GM23338 (cell line): ENCODE measurements around the gene WNT4.

ENCODE experiments used
- EZH2 ChIP-seq: fragments of 200-600 bp; sonication (generic); IDR thresholded peaks from one replicate; pipeline ENCODE4 v1.8.0; 2017; ENCODE audit warnings: antibody characterized with exemption, mild to moderate bottlenecking, low read depth; ENCODE audit not compliant: unreplicated experiment
- EZH2phosphoT487 ChIP-seq: fragments of 200-600 bp; sonication (generic); IDR thresholded peaks from one replicate; pipeline ENCODE4 v1.8.1; 2018; ENCODE audit warnings: antibody characterized with exemption; ENCODE audit not compliant: unreplicated experiment
- JUNB ChIP-seq: IDR thresholded peaks from one replicate; pipeline ENCODE4 v1.6.1; 2016; ENCODE audit warnings: antibody characterized with exemption; ENCODE audit not compliant: unreplicated experiment
- NANOG ChIP-seq: IDR thresholded peaks from 2 replicates; pipeline ENCODE4 v1.6.1; 2016; ENCODE audit warnings: antibody characterized with exemption, borderline replicate concordance
- POLR2AphosphoS5 ChIP-seq: IDR thresholded peaks from 2 replicates; pipeline ENCODE4 v1.6.1; 2016; ENCODE audit warnings: antibody characterized with exemption, low read depth
- STAT1 ChIP-seq: IDR thresholded peaks from one replicate; pipeline ENCODE4 v1.6.1; 2016; ENCODE audit warnings: antibody characterized with exemption; ENCODE audit not compliant: unreplicated experiment
- ZNF331 ChIP-seq: fragments of 250-450 bp; sonication (Bioruptor Pico); IDR thresholded peaks from 2 replicates; pipeline ENCODE4 v1.5.0; 2020; ENCODE audit warnings: low read depth, mild to moderate bottlenecking, moderate library complexity
- TF ChIP-seq, protein P1 (sequence below), 2 experiments: fragments of 200-600 bp in 1 of 2; sonication (generic) in 1 of 2; conservative IDR thresholded peaks; 2 replicates each; pipeline versions ENCODE4 v1.5.1 to v1.6.1; 2016 to 2017; ENCODE audit warnings: antibody characterized with exemption in 2 of 2, low read depth in 2 of 2, mild to moderate bottlenecking in 2 of 2, moderate library complexity in 1 of 2
- TF ChIP-seq, protein P2 (sequence below): fragments of 250-450 bp; sonication (Bioruptor Pico); IDR thresholded peaks from 2 replicates; pipeline ENCODE4 v1.5.0; 2020; ENCODE audit warnings: mild to moderate bottlenecking, moderate library complexity
- TF ChIP-seq, protein P3 (sequence below): IDR thresholded peaks from one replicate; pipeline ENCODE4 v1.6.1; 2018; ENCODE audit warnings: antibody characterized with exemption; ENCODE audit not compliant: unreplicated experiment
- TF ChIP-seq, protein P4 (sequence below): IDR thresholded peaks from 2 replicates; pipeline ENCODE4 v1.6.1; 2016; ENCODE audit warnings: antibody characterized with exemption

DNA sequence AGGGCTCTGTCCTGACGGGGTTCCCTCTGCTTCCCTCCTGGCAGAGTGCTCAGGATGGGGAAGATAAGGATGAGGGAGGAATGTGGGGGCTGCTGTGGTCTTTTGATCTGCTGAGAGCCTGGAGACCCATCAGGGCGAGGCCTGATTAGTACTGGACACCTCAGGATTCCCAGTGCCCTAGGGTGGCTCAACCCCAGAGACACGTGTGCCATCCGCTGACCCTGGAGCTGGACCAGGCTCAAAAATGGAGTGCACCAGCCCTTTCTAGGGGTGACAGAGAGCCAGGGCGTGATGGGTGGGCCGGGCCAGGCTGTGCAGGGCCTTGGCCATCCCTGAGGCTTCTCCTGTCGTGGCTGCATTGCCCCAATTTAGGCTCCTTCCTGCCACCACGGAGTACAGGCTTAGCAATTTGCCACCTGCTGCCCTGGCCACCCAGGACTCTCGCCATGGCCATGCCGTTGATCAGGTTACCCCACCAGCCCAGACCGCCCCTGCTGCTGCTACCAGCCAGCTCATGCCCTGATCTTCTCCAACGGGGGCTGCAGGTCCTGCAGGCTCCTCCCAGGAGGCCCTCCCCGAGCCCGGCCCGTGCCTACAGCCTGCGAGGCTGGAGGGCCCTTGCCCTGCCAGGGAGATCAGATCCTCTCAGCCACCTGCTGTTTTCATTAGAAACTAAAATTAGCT, 9.5 kb downstream of the WNT4 start:
- TF ChIP-seq, protein P1, sequence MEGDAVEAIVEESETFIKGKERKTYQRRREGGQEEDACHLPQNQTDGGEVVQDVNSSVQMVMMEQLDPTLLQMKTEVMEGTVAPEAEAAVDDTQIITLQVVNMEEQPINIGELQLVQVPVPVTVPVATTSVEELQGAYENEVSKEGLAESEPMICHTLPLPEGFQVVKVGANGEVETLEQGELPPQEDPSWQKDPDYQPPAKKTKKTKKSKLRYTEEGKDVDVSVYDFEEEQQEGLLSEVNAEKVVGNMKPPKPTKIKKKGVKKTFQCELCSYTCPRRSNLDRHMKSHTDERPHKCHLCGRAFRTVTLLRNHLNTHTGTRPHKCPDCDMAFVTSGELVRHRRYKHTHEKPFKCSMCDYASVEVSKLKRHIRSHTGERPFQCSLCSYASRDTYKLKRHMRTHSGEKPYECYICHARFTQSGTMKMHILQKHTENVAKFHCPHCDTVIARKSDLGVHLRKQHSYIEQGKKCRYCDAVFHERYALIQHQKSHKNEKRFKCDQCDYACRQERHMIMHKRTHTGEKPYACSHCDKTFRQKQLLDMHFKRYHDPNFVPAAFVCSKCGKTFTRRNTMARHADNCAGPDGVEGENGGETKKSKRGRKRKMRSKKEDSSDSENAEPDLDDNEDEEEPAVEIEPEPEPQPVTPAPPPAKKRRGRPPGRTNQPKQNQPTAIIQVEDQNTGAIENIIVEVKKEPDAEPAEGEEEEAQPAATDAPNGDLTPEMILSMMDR (conservative IDR thresholded peaks at IDR 0.05; ENCODE audit: low read depth in 2 of 2), result no peak
- TF ChIP-seq EZH2 (no peak), POLR2AphosphoS5 (no peak), EZH2phosphoT487 (no peak), NANOG (no peak), ZNF331 (CRISPR knock-in tag) (no peak), JUNB (no peak), STAT1 (no peak)
- TF ChIP-seq, protein P2, sequence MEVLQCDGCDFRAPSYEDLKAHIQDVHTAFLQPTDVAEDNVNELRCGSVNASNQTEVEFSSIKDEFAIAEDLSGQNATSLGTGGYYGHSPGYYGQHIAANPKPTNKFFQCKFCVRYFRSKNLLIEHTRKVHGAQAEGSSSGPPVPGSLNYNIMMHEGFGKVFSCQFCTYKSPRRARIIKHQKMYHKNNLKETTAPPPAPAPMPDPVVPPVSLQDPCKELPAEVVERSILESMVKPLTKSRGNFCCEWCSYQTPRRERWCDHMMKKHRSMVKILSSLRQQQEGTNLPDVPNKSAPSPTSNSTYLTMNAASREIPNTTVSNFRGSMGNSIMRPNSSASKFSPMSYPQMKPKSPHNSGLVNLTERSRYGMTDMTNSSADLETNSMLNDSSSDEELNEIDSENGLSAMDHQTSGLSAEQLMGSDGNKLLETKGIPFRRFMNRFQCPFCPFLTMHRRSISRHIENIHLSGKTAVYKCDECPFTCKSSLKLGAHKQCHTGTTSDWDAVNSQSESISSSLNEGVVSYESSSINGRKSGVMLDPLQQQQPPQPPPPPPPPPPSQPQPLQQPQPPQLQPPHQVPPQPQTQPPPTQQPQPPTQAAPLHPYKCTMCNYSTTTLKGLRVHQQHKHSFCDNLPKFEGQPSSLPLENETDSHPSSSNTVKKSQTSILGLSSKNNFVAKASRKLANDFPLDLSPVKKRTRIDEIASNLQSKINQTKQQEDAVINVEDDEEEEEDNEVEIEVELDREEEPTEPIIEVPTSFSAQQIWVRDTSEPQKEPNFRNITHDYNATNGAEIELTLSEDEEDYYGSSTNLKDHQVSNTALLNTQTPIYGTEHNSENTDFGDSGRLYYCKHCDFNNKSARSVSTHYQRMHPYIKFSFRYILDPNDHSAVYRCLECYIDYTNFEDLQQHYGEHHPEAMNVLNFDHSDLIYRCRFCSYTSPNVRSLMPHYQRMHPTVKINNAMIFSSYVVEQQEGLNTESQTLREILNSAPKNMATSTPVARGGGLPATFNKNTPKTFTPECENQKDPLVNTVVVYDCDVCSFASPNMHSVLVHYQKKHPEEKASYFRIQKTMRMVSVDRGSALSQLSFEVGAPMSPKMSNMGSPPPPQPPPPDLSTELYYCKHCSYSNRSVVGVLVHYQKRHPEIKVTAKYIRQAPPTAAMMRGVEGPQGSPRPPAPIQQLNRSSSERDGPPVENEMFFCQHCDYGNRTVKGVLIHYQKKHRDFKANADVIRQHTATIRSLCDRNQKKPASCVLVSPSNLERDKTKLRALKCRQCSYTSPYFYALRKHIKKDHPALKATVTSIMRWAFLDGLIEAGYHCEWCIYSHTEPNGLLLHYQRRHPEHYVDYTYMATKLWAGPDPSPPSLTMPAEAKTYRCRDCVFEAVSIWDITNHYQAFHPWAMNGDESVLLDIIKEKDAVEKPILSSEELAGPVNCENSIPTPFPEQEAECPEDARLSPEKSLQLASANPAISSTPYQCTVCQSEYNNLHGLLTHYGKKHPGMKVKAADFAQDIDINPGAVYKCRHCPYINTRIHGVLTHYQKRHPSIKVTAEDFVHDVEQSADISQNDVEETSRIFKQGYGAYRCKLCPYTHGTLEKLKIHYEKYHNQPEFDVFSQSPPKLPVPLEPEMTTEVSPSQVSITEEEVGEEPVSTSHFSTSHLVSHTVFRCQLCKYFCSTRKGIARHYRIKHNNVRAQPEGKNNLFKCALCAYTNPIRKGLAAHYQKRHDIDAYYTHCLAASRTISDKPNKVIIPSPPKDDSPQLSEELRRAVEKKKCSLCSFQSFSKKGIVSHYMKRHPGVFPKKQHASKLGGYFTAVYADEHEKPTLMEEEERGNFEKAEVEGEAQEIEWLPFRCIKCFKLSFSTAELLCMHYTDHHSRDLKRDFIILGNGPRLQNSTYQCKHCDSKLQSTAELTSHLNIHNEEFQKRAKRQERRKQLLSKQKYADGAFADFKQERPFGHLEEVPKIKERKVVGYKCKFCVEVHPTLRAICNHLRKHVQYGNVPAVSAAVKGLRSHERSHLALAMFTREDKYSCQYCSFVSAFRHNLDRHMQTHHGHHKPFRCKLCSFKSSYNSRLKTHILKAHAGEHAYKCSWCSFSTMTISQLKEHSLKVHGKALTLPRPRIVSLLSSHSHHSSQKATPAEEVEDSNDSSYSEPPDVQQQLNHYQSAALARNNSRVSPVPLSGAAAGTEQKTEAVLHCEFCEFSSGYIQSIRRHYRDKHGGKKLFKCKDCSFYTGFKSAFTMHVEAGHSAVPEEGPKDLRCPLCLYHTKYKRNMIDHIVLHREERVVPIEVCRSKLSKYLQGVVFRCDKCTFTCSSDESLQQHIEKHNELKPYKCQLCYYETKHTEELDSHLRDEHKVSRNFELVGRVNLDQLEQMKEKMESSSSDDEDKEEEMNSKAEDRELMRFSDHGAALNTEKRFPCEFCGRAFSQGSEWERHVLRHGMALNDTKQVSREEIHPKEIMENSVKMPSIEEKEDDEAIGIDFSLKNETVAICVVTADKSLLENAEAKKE (CRISPR knock-in tag), result no peak
- TF ChIP-seq, protein P3, sequence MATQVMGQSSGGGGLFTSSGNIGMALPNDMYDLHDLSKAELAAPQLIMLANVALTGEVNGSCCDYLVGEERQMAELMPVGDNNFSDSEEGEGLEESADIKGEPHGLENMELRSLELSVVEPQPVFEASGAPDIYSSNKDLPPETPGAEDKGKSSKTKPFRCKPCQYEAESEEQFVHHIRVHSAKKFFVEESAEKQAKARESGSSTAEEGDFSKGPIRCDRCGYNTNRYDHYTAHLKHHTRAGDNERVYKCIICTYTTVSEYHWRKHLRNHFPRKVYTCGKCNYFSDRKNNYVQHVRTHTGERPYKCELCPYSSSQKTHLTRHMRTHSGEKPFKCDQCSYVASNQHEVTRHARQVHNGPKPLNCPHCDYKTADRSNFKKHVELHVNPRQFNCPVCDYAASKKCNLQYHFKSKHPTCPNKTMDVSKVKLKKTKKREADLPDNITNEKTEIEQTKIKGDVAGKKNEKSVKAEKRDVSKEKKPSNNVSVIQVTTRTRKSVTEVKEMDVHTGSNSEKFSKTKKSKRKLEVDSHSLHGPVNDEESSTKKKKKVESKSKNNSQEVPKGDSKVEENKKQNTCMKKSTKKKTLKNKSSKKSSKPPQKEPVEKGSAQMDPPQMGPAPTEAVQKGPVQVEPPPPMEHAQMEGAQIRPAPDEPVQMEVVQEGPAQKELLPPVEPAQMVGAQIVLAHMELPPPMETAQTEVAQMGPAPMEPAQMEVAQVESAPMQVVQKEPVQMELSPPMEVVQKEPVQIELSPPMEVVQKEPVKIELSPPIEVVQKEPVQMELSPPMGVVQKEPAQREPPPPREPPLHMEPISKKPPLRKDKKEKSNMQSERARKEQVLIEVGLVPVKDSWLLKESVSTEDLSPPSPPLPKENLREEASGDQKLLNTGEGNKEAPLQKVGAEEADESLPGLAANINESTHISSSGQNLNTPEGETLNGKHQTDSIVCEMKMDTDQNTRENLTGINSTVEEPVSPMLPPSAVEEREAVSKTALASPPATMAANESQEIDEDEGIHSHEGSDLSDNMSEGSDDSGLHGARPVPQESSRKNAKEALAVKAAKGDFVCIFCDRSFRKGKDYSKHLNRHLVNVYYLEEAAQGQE, result no peak
- TF ChIP-seq, protein P4, sequence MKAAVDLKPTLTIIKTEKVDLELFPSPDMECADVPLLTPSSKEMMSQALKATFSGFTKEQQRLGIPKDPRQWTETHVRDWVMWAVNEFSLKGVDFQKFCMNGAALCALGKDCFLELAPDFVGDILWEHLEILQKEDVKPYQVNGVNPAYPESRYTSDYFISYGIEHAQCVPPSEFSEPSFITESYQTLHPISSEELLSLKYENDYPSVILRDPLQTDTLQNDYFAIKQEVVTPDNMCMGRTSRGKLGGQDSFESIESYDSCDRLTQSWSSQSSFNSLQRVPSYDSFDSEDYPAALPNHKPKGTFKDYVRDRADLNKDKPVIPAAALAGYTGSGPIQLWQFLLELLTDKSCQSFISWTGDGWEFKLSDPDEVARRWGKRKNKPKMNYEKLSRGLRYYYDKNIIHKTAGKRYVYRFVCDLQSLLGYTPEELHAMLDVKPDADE, result no peak
